ENCODE results near the gene WNT2B.
"Not testable (repeated sequence)": the region's sequence is repeated elsewhere in the genome, so short reads cannot be mapped to it uniquely, and the experiment has no call there.

Gene WNT2B

GRCh38 chr1:112464501-112464900 is 44.3 kb upstream of the WNT2B start:
- Histone ChIP-seq H3K9me3 (ENCODE audit: control insufficient read depth, low read length) (no peaks in the 10 kb centered on the region), H3K4ac (ENCODE audit: low read depth in 1 of 2, low read length in 2 of 2) (no peak overlapping the region), H2BK5ac (ENCODE audit: low read depth, low read length, poor library complexity, severe bottlenecking) (no peak overlapping the region), H3K27ac (ENCODE audit: low read length, poor library complexity, severe bottlenecking) (no peak overlapping the region), H3K79me1 (replicated peaks; ENCODE audit: low read length, poor library complexity, severe bottlenecking) (no peaks in the 10 kb centered on the region), H3K36me3 (ENCODE audit: control insufficient read depth in 1 of 2, insufficient read depth in 2 of 2, low read depth in 1 of 2, low read length in 2 of 2) (peaks cover 6 to 9% of the 10 kb centered on the region in 2 experiments), H3K23ac (ENCODE audit: low read length in 2 of 2) (no peak overlapping the region), H3K27me3 (ENCODE audit: control insufficient read depth in 1 of 2, insufficient read depth in 1 of 2, low read length in 2 of 2) (no peaks in the 10 kb centered on the region), H2AFZ (ENCODE audit: low read depth, low read length) (no peak overlapping the region), H2AK5ac (ENCODE audit: low read length, severe bottlenecking) (no peak overlapping the region), H3K14ac (ENCODE audit: low read length in 2 of 2) (no peak overlapping the region), H3K4me2 (ENCODE audit: low read length, poor library complexity, severe bottlenecking) (no peak overlapping the region), H2BK12ac (ENCODE audit: low read length in 2 of 2) (no peak overlapping the region), H3K18ac (ENCODE audit: low read depth in 1 of 2, low read length in 2 of 2) (no peak overlapping the region), H4K91ac (ENCODE audit: low read length) (no peak overlapping the region), H3K9ac (ENCODE audit: low read length) (no peak overlapping the region), H2BK120ac (ENCODE audit: low read depth, low read length) (no peak overlapping the region), H4K8ac (ENCODE audit: low read length) (peak overlapping the region; percentile 56), H2BK15ac (ENCODE audit: low read depth, poor library complexity, severe bottlenecking) (no peak overlapping the region), H3K4me3 (ENCODE audit: insufficient read depth in 1 of 2, low read depth in 1 of 2, low read length in 2 of 2) (no peak overlapping the region), H3K4me1 (ENCODE audit: control insufficient read depth, insufficient read depth, low read depth, low read length) (peaks cover 20% of the 10 kb centered on the region)
- no peak for DNase-seq
- 79% methylated on average over 4 of the region's 4 CpGs for WGBS

- H3K14ac ChIP-seq (ENCODE audit: low read length in 2 of 2), result no peak overlapping the region
Observed at GRCh38 chr1:112465122-112465521, 43.6 kb upstream of the WNT2B start.

GRCh38 chr1:112466078-112466660 is 42.6 kb upstream of the WNT2B start:
- H3K9ac ChIP-seq (ENCODE audit: low read length), result peak overlapping the region; percentile 90

More at GRCh38 chr1:112465122-112465521, 43.6 kb upstream of the WNT2B start:
- Histone ChIP-seq H3K36me3 (ENCODE audit: control insufficient read depth in 1 of 2, insufficient read depth in 2 of 2, low read depth in 1 of 2, low read length in 2 of 2) (peaks cover 6 to 9% of the 10 kb centered on the region in 2 experiments), H3K23ac (ENCODE audit: low read length in 2 of 2) (no peak overlapping the region), H2BK120ac (ENCODE audit: low read depth, low read length) (no peak overlapping the region), H2BK15ac (ENCODE audit: low read depth, poor library complexity, severe bottlenecking) (no peak overlapping the region), H3K4ac (ENCODE audit: low read depth in 1 of 2, low read length in 2 of 2) (no peak overlapping the region), H2BK12ac (ENCODE audit: low read length in 2 of 2) (peak overlapping the region; percentile 61 to 69), H4K8ac (ENCODE audit: low read length) (no peak overlapping the region), H2BK5ac (ENCODE audit: low read depth, low read length, poor library complexity, severe bottlenecking) (no peak overlapping the region), H3K4me2 (ENCODE audit: low read length, poor library complexity, severe bottlenecking) (no peak overlapping the region), H2AK5ac (ENCODE audit: low read length, severe bottlenecking) (no peak overlapping the region), H3K4me3 (ENCODE audit: insufficient read depth in 1 of 2, low read depth in 1 of 2, low read length in 2 of 2) (no peak overlapping the region), H3K18ac (ENCODE audit: low read depth in 1 of 2, low read length in 2 of 2) (peak overlapping the region in 1 of 2 experiments; percentile 18), H3K9ac (ENCODE audit: low read length) (peak overlapping the region; percentile 90), H3K79me1 (replicated peaks; ENCODE audit: low read length, poor library complexity, severe bottlenecking) (no peaks in the 10 kb centered on the region), H3K9me3 (ENCODE audit: control insufficient read depth, low read length) (no peaks in the 10 kb centered on the region), H3K27me3 (ENCODE audit: control insufficient read depth in 1 of 2, insufficient read depth in 1 of 2, low read length in 2 of 2) (no peaks in the 10 kb centered on the region), H3K4me1 (ENCODE audit: control insufficient read depth, insufficient read depth, low read depth, low read length) (peaks cover 20% of the 10 kb centered on the region), H2AFZ (ENCODE audit: low read depth, low read length) (no peak overlapping the region), H4K91ac (ENCODE audit: low read length) (no peak overlapping the region), H3K27ac (ENCODE audit: low read length, poor library complexity, severe bottlenecking) (peak overlapping the region; percentile 44)
- WGBS, result 69% methylated on average over 5 of the region's 5 CpGs
- peak; percentile 35 for DNase-seq

GRCh38 chr1:112470324-112470723 is 38.4 kb upstream of the WNT2B start:
- H2AK5ac ChIP-seq (ENCODE audit: low read length, severe bottlenecking); H3K18ac ChIP-seq (ENCODE audit: low read depth in 1 of 2, low read length in 2 of 2); DNase-seq; H4K91ac ChIP-seq (ENCODE audit: low read length); H3K14ac ChIP-seq (ENCODE audit: low read length in 2 of 2); H3K4me2 ChIP-seq (ENCODE audit: low read length, poor library complexity, severe bottlenecking); H3K27ac ChIP-seq (ENCODE audit: low read length, poor library complexity, severe bottlenecking); H3K79me1 ChIP-seq (replicated peaks; ENCODE audit: low read length, poor library complexity, severe bottlenecking); H3K9ac ChIP-seq (ENCODE audit: low read length); H3K4me1 ChIP-seq (ENCODE audit: control insufficient read depth, insufficient read depth, low read depth, low read length); H2BK120ac ChIP-seq (ENCODE audit: low read depth, low read length); H4K8ac ChIP-seq (ENCODE audit: low read length); H3K4me3 ChIP-seq (ENCODE audit: insufficient read depth in 1 of 2, low read depth in 1 of 2, low read length in 2 of 2); H3K23ac ChIP-seq (ENCODE audit: low read length in 2 of 2); H3K36me3 ChIP-seq (ENCODE audit: control insufficient read depth in 1 of 2, insufficient read depth in 2 of 2, low read depth in 1 of 2, low read length in 2 of 2); H3K9me3 ChIP-seq (ENCODE audit: control insufficient read depth, low read length); H2BK15ac ChIP-seq (ENCODE audit: low read depth, poor library complexity, severe bottlenecking); H3K27me3 ChIP-seq (ENCODE audit: control insufficient read depth in 1 of 2, insufficient read depth in 1 of 2, low read length in 2 of 2); H2AFZ ChIP-seq (ENCODE audit: low read depth, low read length); H2BK5ac ChIP-seq (ENCODE audit: low read depth, low read length, poor library complexity, severe bottlenecking); H3K4ac ChIP-seq (ENCODE audit: low read depth in 1 of 2, low read length in 2 of 2); H2BK12ac ChIP-seq (ENCODE audit: low read length in 2 of 2): not testable (repeated sequence)
- WGBS, result 82% methylated on average over 5 of the region's 7 CpGs

More at GRCh38 chr1:112466078-112466660, 42.6 kb upstream of the WNT2B start:
- Histone ChIP-seq H2BK5ac (ENCODE audit: low read depth, low read length, poor library complexity, severe bottlenecking) (no peak overlapping the region), H3K14ac (ENCODE audit: low read length in 2 of 2) (peak overlapping the region in 1 of 2 experiments; percentile 17), H2BK120ac (ENCODE audit: low read depth, low read length) (peak overlapping the region; percentile 66), H2AFZ (ENCODE audit: low read depth, low read length) (peak overlapping the region; percentile 30), H3K79me1 (replicated peaks; ENCODE audit: low read length, poor library complexity, severe bottlenecking) (no peaks in the 10 kb centered on the region), H2BK12ac (ENCODE audit: low read length in 2 of 2) (peak overlapping the region in 1 of 2 experiments; percentile 4), H3K36me3 (ENCODE audit: control insufficient read depth in 1 of 2, insufficient read depth in 2 of 2, low read depth in 1 of 2, low read length in 2 of 2) (peaks cover 6 to 8% of the 10 kb centered on the region in 2 experiments), H3K4me3 (ENCODE audit: insufficient read depth in 1 of 2, low read depth in 1 of 2, low read length in 2 of 2) (peak overlapping the region; percentile 32 to 74), H3K4me2 (ENCODE audit: low read length, poor library complexity, severe bottlenecking) (peak overlapping the region; percentile 83), H3K4ac (ENCODE audit: low read depth in 1 of 2, low read length in 2 of 2) (no peak overlapping the region), H3K9me3 (ENCODE audit: control insufficient read depth, low read length) (no peaks in the 10 kb centered on the region), H3K18ac (ENCODE audit: low read depth in 1 of 2, low read length in 2 of 2) (peak overlapping the region; percentile 46 to 86), H4K8ac (ENCODE audit: low read length) (peak overlapping the region; percentile 72), H4K91ac (ENCODE audit: low read length) (no peak overlapping the region), H2AK5ac (ENCODE audit: low read length, severe bottlenecking) (no peak overlapping the region), H3K27ac (ENCODE audit: low read length, poor library complexity, severe bottlenecking) (peak overlapping the region; percentile 44), H3K27me3 (ENCODE audit: control insufficient read depth in 1 of 2, insufficient read depth in 1 of 2, low read length in 2 of 2) (no peaks in the 10 kb centered on the region), H3K4me1 (ENCODE audit: control insufficient read depth, insufficient read depth, low read depth, low read length) (peaks cover 20% of the 10 kb centered on the region), H2BK15ac (ENCODE audit: low read depth, poor library complexity, severe bottlenecking) (peak overlapping the region; percentile 78), H3K23ac (ENCODE audit: low read length in 2 of 2) (no peak overlapping the region)
- DNase-seq, result peak; percentile 93
- WGBS, result 2% methylated on average over 28 of the region's 31 CpGs

Data from mesenchymal stem cell (in vitro differentiated cells and primary cell).